OCI-LY1 (cell line): ENCODE data around the gene UBAP1.

Experiments
- CTCF ChIP-seq: fragments of 200-600 bp; sonication (generic), shearing (Covaris generic); IDR thresholded peaks from 2 replicates; pipeline ENCODE4 v1.5.1; 2017; ENCODE audit warnings: mild to moderate bottlenecking, antibody characterized with exemption, low read length, moderate library complexity, mixed read lengths
- EZH2 ChIP-seq: fragments of 200-600 bp; sonication (generic), shearing (Covaris generic); IDR thresholded peaks from 2 replicates; pipeline ENCODE4 v1.8.0; 2017; ENCODE audit warnings: borderline replicate concordance, mixed run types, mild to moderate bottlenecking, antibody characterized with exemption, low read length, moderate library complexity, mixed read lengths

GRCh38 chr9:34139477-34140146, 39.2 kb upstream of the UBAP1 start:
- TF ChIP-seq CTCF: peak; percentile 51
- TF ChIP-seq EZH2: no peak
